Measurements from ENCODE around the gene ACVRL1.

The ACVRL1 gene

DNA sequence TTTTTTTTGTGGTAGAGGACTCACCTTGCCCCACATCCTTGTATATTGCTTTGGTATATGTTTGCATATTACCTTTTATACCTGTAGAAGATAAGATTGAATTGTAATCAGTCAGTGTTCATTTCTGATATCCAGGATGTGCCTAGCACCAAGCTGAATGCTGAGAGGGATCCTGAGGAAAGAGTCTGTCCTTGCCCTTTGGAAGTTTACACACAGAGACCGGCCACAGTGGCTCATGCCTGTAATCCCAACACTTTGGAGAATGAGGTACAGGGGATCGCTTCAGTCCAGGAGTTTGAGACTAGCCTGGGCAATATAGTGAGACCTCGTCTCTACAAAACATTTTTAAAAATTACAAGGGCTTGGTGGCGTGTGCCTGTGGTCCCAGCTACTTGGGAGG lies 52.6 kb downstream of the ACVRL1 start:
- Histone ChIP-seq H3K79me1 (ENCODE audit: low read depth, low read length) (peaks cover 8% of the 10 kb centered on the region), H3K4ac (ENCODE audit: low read length) (no peak overlapping the region), H3K27ac (replicated peaks; ENCODE audit: low read length) (no peak overlapping the region), H2BK120ac (ENCODE audit: low read depth, low read length) (no peak overlapping the region), H3K18ac (ENCODE audit: low read length) (no peak overlapping the region), H2BK5ac (ENCODE audit: low read length) (no peak overlapping the region), H3K36me3 (replicated peaks in 1 of 2; ENCODE audit: control insufficient read depth in 2 of 2, insufficient read depth in 2 of 2, low read length in 2 of 2) (peaks cover 1 to 89% of the 10 kb centered on the region in 2 donors), H3K4me3 (ENCODE audit: low read length in 2 of 2) (no peak overlapping the region), H3K14ac (ENCODE audit: low read length) (no peak overlapping the region), H3K9ac (ENCODE audit: low read depth, low read length, poor library complexity) (no peak overlapping the region), H4K91ac (ENCODE audit: low read depth, low read length, poor library complexity) (no peak overlapping the region), H3K23ac (ENCODE audit: low read depth, low read length, poor library complexity) (no peak overlapping the region), H3K9me3 (replicated peaks in 1 of 2; ENCODE audit: control insufficient read depth in 2 of 2, insufficient read depth in 1 of 2, low read depth in 1 of 2, low read length in 2 of 2) (peaks cover 0 to 26% of the 10 kb centered on the region in 2 donors), H4K8ac (ENCODE audit: low read depth, low read length) (no peak overlapping the region), H2AFZ (ENCODE audit: low read length) (no peak overlapping the region), H3K27me3 (ENCODE audit: control insufficient read depth in 3 of 3, insufficient read depth in 3 of 3, low read depth in 1 of 3, low read length in 3 of 3) (no peaks in the 10 kb centered on the region), H2BK15ac (ENCODE audit: low read length) (no peak overlapping the region), H2BK12ac (ENCODE audit: low read length) (no peak overlapping the region), H2AK5ac (ENCODE audit: low read depth, low read length) (no peak overlapping the region), H3K4me2 (ENCODE audit: insufficient read depth, low read length, poor library complexity, severe bottlenecking) (no peak overlapping the region), H3K4me1 (ENCODE audit: control insufficient read depth in 2 of 2, insufficient read depth in 1 of 2, low read depth in 1 of 2, low read length in 2 of 2) (peaks cover 0 to 2% of the 10 kb centered on the region in 2 donors)
- no peak for DNase-seq (ENCODE audit: low spot score)
- whole genome bisulfite sequencing, 2 donors (ENCODE audit: extremely low coverage in 2 of 2, insufficient read length in 2 of 2, insufficient replicate concordance in 1 of 2), result no CpG with 5 or more reads among the region's 4 CpGs

DNA sequence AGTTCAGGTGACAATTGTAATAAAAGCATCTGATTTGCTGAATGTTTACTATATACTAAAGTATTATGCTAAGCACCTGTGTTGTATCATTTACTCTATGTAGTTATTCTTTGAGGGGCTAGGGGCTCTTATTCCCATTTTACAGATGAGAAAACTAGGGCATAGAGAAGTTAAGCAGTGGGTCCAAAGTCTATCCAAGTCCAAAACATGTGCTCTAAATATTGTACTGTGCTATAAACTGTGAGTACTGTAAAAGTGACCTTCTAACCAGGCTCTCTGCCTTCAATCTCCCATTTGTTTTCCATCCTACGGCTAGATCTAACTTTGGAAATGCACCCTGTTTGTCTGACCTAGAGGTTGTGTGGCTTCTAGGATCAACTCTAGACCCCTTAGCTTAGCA lies 53.2 kb downstream of the ACVRL1 start:
- Histone ChIP-seq H2AK5ac (ENCODE audit: low read depth, low read length) (no peak overlapping the region), H3K79me1 (ENCODE audit: low read depth, low read length) (peaks cover 8% of the 10 kb centered on the region), H2BK5ac (ENCODE audit: low read length) (no peak overlapping the region), H2BK120ac (ENCODE audit: low read depth, low read length) (no peak overlapping the region), H2BK12ac (ENCODE audit: low read length) (no peak overlapping the region), H2AFZ (ENCODE audit: low read length) (no peak overlapping the region), H3K4me2 (ENCODE audit: insufficient read depth, low read length, poor library complexity, severe bottlenecking) (no peak overlapping the region), H3K36me3 (replicated peaks in 1 of 2; ENCODE audit: control insufficient read depth in 2 of 2, insufficient read depth in 2 of 2, low read length in 2 of 2) (peaks cover 1 to 86% of the 10 kb centered on the region in 2 donors), H3K14ac (ENCODE audit: low read length) (no peak overlapping the region), H3K23ac (ENCODE audit: low read depth, low read length, poor library complexity) (no peak overlapping the region), H2BK15ac (ENCODE audit: low read length) (no peak overlapping the region), H3K27me3 (ENCODE audit: control insufficient read depth in 3 of 3, insufficient read depth in 3 of 3, low read depth in 1 of 3, low read length in 3 of 3) (no peaks in the 10 kb centered on the region), H4K91ac (ENCODE audit: low read depth, low read length, poor library complexity) (no peak overlapping the region), H4K8ac (ENCODE audit: low read depth, low read length) (no peak overlapping the region), H3K18ac (ENCODE audit: low read length) (no peak overlapping the region), H3K27ac (replicated peaks; ENCODE audit: low read length) (no peak overlapping the region), H3K9ac (ENCODE audit: low read depth, low read length, poor library complexity) (no peak overlapping the region), H3K4ac (ENCODE audit: low read length) (no peak overlapping the region), H3K9me3 (replicated peaks in 1 of 2; ENCODE audit: control insufficient read depth in 2 of 2, insufficient read depth in 1 of 2, low read depth in 1 of 2, low read length in 2 of 2) (peaks cover 0 to 29% of the 10 kb centered on the region in 2 donors), H3K4me3 (ENCODE audit: low read length in 2 of 2) (no peak overlapping the region), H3K4me1 (ENCODE audit: control insufficient read depth in 2 of 2, insufficient read depth in 1 of 2, low read depth in 1 of 2, low read length in 2 of 2) (no peaks in the 10 kb centered on the region)
- no CpG with 5 or more reads among the region's 1 CpG for WGBS, 2 donors (ENCODE audit: extremely low coverage in 2 of 2, insufficient read length in 2 of 2, insufficient replicate concordance in 1 of 2)
- DNase-seq (ENCODE audit: low spot score), result no peak

DNA sequence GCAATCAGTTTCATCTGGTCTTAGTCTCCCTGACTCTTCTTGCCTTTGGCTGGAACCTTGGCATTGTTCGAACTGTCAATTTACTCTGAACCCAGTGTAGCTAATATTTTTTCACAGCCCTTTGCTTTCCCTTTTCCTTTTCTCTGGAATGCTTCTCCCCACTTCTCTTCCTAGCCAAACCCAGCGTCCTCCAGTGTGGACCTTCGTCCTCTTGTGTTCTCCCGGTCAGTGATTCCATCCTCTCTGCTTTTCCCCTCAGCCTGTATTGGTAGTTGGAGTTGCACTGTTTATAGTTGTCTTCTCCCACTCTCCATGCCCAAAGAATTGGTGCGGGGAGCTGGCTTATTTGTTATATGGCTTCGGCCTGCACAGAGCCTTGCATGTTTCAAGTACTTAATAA lies 53.6 kb downstream of the ACVRL1 start:
- Histone ChIP-seq H3K9ac (ENCODE audit: low read depth, low read length, poor library complexity) (no peak overlapping the region), H3K18ac (ENCODE audit: low read length) (no peak overlapping the region), H3K27ac (replicated peaks; ENCODE audit: low read length) (no peak overlapping the region), H4K91ac (ENCODE audit: low read depth, low read length, poor library complexity) (no peak overlapping the region), H3K27me3 (ENCODE audit: control insufficient read depth in 3 of 3, insufficient read depth in 3 of 3, low read depth in 1 of 3, low read length in 3 of 3) (no peaks in the 10 kb centered on the region), H2BK5ac (ENCODE audit: low read length) (no peak overlapping the region), H4K8ac (ENCODE audit: low read depth, low read length) (no peak overlapping the region), H2AFZ (ENCODE audit: low read length) (no peak overlapping the region), H3K79me1 (ENCODE audit: low read depth, low read length) (peaks cover 8% of the 10 kb centered on the region), H3K9me3 (replicated peaks in 1 of 2; ENCODE audit: control insufficient read depth in 2 of 2, insufficient read depth in 1 of 2, low read depth in 1 of 2, low read length in 2 of 2) (peaks cover 0 to 32% of the 10 kb centered on the region in 2 donors), H2BK120ac (ENCODE audit: low read depth, low read length) (no peak overlapping the region), H2AK5ac (ENCODE audit: low read depth, low read length) (no peak overlapping the region), H3K4me2 (ENCODE audit: insufficient read depth, low read length, poor library complexity, severe bottlenecking) (no peak overlapping the region), H2BK12ac (ENCODE audit: low read length) (no peak overlapping the region), H3K23ac (ENCODE audit: low read depth, low read length, poor library complexity) (no peak overlapping the region), H3K4ac (ENCODE audit: low read length) (no peak overlapping the region), H2BK15ac (ENCODE audit: low read length) (no peak overlapping the region), H3K36me3 (replicated peaks in 1 of 2; ENCODE audit: control insufficient read depth in 2 of 2, insufficient read depth in 2 of 2, low read length in 2 of 2) (peaks cover 1 to 86% of the 10 kb centered on the region in 2 donors), H3K4me1 (ENCODE audit: control insufficient read depth in 2 of 2, insufficient read depth in 1 of 2, low read depth in 1 of 2, low read length in 2 of 2) (no peaks in the 10 kb centered on the region), H3K14ac (ENCODE audit: low read length) (no peak overlapping the region), H3K4me3 (ENCODE audit: low read length in 2 of 2) (no peak overlapping the region)
- no peak for DNase-seq (ENCODE audit: low spot score)
- no CpG with 5 or more reads among the region's 6 CpGs for WGBS, 2 donors (ENCODE audit: extremely low coverage in 2 of 2, insufficient read length in 2 of 2, insufficient replicate concordance in 1 of 2)

DNA sequence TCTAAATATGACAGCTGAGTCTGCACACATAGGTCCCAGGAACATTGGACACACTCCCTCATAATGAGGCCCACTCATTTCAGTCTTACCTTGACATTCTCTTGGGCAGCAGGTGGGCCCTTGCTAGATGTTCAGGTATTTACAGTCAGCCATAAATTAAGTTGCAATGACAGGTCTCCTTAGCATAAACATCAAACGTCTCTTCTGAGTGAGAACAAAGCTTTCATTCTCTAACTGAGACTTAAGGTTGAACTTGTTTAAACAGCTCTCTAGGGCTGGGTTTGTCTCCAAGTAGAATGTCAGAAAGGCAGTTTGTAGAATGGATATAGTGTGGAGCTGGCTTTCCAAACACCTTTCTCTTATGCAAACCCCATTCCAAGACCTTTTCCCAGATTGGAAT lies 54.5 kb downstream of the ACVRL1 start:
- Histone ChIP-seq H2AFZ (ENCODE audit: low read length) (no peak overlapping the region), H3K4ac (ENCODE audit: low read length) (no peak overlapping the region), H3K36me3 (replicated peaks in 1 of 2; ENCODE audit: control insufficient read depth in 2 of 2, insufficient read depth in 2 of 2, low read length in 2 of 2) (peaks cover 1 to 83% of the 10 kb centered on the region in 2 donors), H2BK12ac (ENCODE audit: low read length) (no peak overlapping the region), H3K18ac (ENCODE audit: low read length) (no peak overlapping the region), H4K8ac (ENCODE audit: low read depth, low read length) (no peak overlapping the region), H3K27me3 (ENCODE audit: control insufficient read depth in 3 of 3, insufficient read depth in 3 of 3, low read depth in 1 of 3, low read length in 3 of 3) (no peaks in the 10 kb centered on the region), H3K4me1 (ENCODE audit: control insufficient read depth in 2 of 2, insufficient read depth in 1 of 2, low read depth in 1 of 2, low read length in 2 of 2) (no peaks in the 10 kb centered on the region), H2AK5ac (ENCODE audit: low read depth, low read length) (no peak overlapping the region), H3K27ac (replicated peaks; ENCODE audit: low read length) (no peak overlapping the region), H4K91ac (ENCODE audit: low read depth, low read length, poor library complexity) (no peak overlapping the region), H3K4me3 (ENCODE audit: low read length in 2 of 2) (no peak overlapping the region), H3K9me3 (replicated peaks in 1 of 2; ENCODE audit: control insufficient read depth in 2 of 2, insufficient read depth in 1 of 2, low read depth in 1 of 2, low read length in 2 of 2) (peaks cover 0 to 30% of the 10 kb centered on the region in 2 donors), H3K79me1 (ENCODE audit: low read depth, low read length) (peaks cover 8% of the 10 kb centered on the region), H2BK5ac (ENCODE audit: low read length) (no peak overlapping the region), H3K9ac (ENCODE audit: low read depth, low read length, poor library complexity) (no peak overlapping the region), H3K14ac (ENCODE audit: low read length) (no peak overlapping the region), H3K4me2 (ENCODE audit: insufficient read depth, low read length, poor library complexity, severe bottlenecking) (no peak overlapping the region), H2BK15ac (ENCODE audit: low read length) (no peak overlapping the region), H2BK120ac (ENCODE audit: low read depth, low read length) (no peak overlapping the region), H3K23ac (ENCODE audit: low read depth, low read length, poor library complexity) (no peak overlapping the region)
- no peak for DNase-seq (ENCODE audit: low spot score)
- WGBS, 2 donors (ENCODE audit: extremely low coverage in 2 of 2, insufficient read length in 2 of 2, insufficient replicate concordance in 1 of 2), result no CpG with 5 or more reads among the region's 1 CpG

Measured in neuronal stem cell (in vitro differentiated cells).